Measurements from ENCODE around the gene SPIC. TPM values are rescaled to one million over a fixed set of nuclear protein-coding genes. Genes with fewer than 3 reads are reported as not detected.

SPIC gene
- polyA plus RNA-seq, 1 donor (not counting 4 experiments of a cell fraction or from before 2014, with no cell fraction given), result not detected

DNA sequence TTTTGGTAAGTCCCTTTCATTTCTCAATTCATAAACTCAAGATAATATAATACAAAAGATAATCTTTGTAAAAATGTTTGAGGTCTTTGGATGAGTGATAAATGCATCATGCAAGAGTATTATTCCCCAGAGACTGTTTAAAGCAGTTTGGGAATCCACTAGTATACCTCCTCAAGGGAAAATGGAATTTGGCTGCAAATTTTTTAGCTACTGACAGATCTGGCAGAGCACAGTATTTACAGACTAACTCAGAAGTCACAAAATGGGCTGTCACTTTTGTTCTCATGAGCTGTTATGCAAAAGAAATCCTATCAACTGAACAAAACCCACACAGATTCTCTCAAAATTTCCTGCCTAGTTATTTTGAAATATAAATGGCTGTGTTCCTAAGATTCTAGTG is 9.9 kb downstream of the SPIC start:
- dilution Hi-C loops (cut with MboI; ENCODE audit: extremely low pct_ligation_motif_present, low sequenced_read_pairs), result no loop called here
- Histone ChIP-seq H3K4me1 (ENCODE audit: control insufficient read depth, extremely low read depth, insufficient read depth, low read length) (no peaks in the 10 kb centered on the region), H3K9me3 (ENCODE audit: control insufficient read depth, low read depth, low read length) (no peaks in the 10 kb centered on the region), H3K4me3 (ENCODE audit: control insufficient read depth in 2 of 3, extremely low read depth in 1 of 3, insufficient read depth in 2 of 3, low read depth in 1 of 3, low read length in 3 of 3) (no peak overlapping the region), H2AFZ (ENCODE audit: control insufficient read depth, low read length) (no peak overlapping the region), H4K20me1 (ENCODE audit: control insufficient read depth, extremely low read depth, insufficient read depth, low read length) (no peaks in the 10 kb centered on the region), H3K27ac (ENCODE audit: control insufficient read depth, insufficient read depth, low read length) (no peak overlapping the region), H3K36me3 (ENCODE audit: control insufficient read depth in 2 of 2, extremely low read depth in 1 of 2, insufficient read depth in 2 of 2, low read length in 2 of 2) (no peaks in the 10 kb centered on the region), H3K79me2 (ENCODE audit: control insufficient read depth, insufficient read depth, low read length) (no peaks in the 10 kb centered on the region), H3K9ac (ENCODE audit: control insufficient read depth, extremely low read depth, insufficient read depth, low read length) (no peak overlapping the region), H3K9me1 (ENCODE audit: control insufficient read depth, extremely low read depth, insufficient read depth, low read length) (no peaks in the 10 kb centered on the region), H3K4me2 (ENCODE audit: control insufficient read depth, extremely low read depth, insufficient read depth, low read depth, low read length) (no peak overlapping the region), H3K27me3 (ENCODE audit: control insufficient read depth, extremely low read depth, insufficient read depth, low read length) (no peaks in the 10 kb centered on the region)
- TF ChIP-seq CTCF (optimal IDR thresholded peaks at IDR 0.05 in 1 of 3, IDR thresholded peaks at IDR 0.05 in 1 of 3, conservative IDR thresholded peaks at IDR 0.05 in 1 of 3; ENCODE audit: extremely low read depth in 1 of 3, insufficient read depth in 2 of 3, low read length in 3 of 3) (no peak), EZH2 (IDR thresholded peaks at IDR 0.05; ENCODE audit: low read length) (no peak)
- DNase-seq (ENCODE audit: low read depth, low spot score), result no peak
- no peak for FAIRE-seq

DNA sequence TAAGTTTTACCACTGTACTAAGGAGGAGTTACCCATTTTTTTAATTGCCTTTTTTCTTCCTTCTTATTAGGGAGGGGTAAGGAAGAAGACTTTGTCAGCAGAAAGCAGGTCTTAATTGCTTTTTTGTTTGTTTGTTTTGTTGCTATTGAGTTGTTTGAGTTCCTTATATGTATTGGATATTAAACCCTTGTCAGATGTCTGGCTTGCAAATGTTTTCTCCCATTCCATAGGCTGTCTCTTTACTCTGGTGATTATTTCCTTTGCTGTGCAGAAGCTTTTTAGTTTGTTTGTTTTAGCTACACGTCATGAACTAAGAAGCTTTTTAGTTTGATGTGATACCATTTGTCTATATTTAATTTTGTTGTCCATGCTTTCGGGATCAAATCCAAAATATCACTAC is 13.3 kb downstream of the SPIC start:
- no peak overlapping the region for H3K9ac ChIP-seq (ENCODE audit: control insufficient read depth, extremely low read depth, insufficient read depth, low read length)
- no peak overlapping the region for H3K27ac ChIP-seq (ENCODE audit: control insufficient read depth, insufficient read depth, low read length)
- FAIRE-seq (no peak), DNase-seq (ENCODE audit: low read depth, low spot score) (no peak)
- no peaks in the 10 kb centered on the region for H3K9me3 ChIP-seq (ENCODE audit: control insufficient read depth, low read depth, low read length)
- H3K9me1 ChIP-seq (ENCODE audit: control insufficient read depth, extremely low read depth, insufficient read depth, low read length), result no peaks in the 10 kb centered on the region
- H3K4me1 ChIP-seq (ENCODE audit: control insufficient read depth, extremely low read depth, insufficient read depth, low read length), result no peaks in the 10 kb centered on the region
- H3K79me2 ChIP-seq (ENCODE audit: control insufficient read depth, insufficient read depth, low read length), result no peaks in the 10 kb centered on the region
- H2AFZ ChIP-seq (ENCODE audit: control insufficient read depth, low read length), result no peak overlapping the region
- H3K4me3 ChIP-seq (ENCODE audit: control insufficient read depth in 2 of 3, extremely low read depth in 1 of 3, insufficient read depth in 2 of 3, low read depth in 1 of 3, low read length in 3 of 3), result no peak overlapping the region
- no peaks in the 10 kb centered on the region for H4K20me1 ChIP-seq (ENCODE audit: control insufficient read depth, extremely low read depth, insufficient read depth, low read length)
- no peaks in the 10 kb centered on the region for H3K27me3 ChIP-seq (ENCODE audit: control insufficient read depth, extremely low read depth, insufficient read depth, low read length)
- H3K36me3 ChIP-seq (ENCODE audit: control insufficient read depth in 2 of 2, extremely low read depth in 1 of 2, insufficient read depth in 2 of 2, low read length in 2 of 2), result no peaks in the 10 kb centered on the region
- H3K4me2 ChIP-seq (ENCODE audit: control insufficient read depth, extremely low read depth, insufficient read depth, low read depth, low read length), result no peak overlapping the region
- TF ChIP-seq CTCF (optimal IDR thresholded peaks at IDR 0.05 in 1 of 3, IDR thresholded peaks at IDR 0.05 in 1 of 3, conservative IDR thresholded peaks at IDR 0.05 in 1 of 3; ENCODE audit: extremely low read depth in 1 of 3, insufficient read depth in 2 of 3, low read length in 3 of 3) (no peak), EZH2 (IDR thresholded peaks at IDR 0.05; ENCODE audit: low read length) (no peak)
- dilution Hi-C loops (cut with MboI; ENCODE audit: extremely low pct_ligation_motif_present, low sequenced_read_pairs), result no loop called here
